WTC11 (cell line): ENCODE data around the gene COQ9.

Source experiments
- JUN ChIP-seq: sonication (generic); formaldehyde crosslinking; IDR thresholded peaks from 2 replicates; pipeline ENCODE4 v1.8.0; 2023; ENCODE audit warnings: mild to moderate bottlenecking, missing genetic modification reagents
- NR2C2 ChIP-seq: sonication (generic); formaldehyde crosslinking; IDR thresholded peaks from 2 replicates; pipeline ENCODE4 v1.8.0; 2022; ENCODE audit warnings: mild to moderate bottlenecking, missing genetic modification reagents
- SMAD3 ChIP-seq: sonication (generic); formaldehyde crosslinking; IDR thresholded peaks from 2 replicates; pipeline ENCODE4 v1.8.0; 2022; ENCODE audit warnings: missing genetic modification reagents, mild to moderate bottlenecking, borderline replicate concordance
- ZNF121 ChIP-seq: sonication (generic); formaldehyde crosslinking; IDR thresholded peaks from 2 replicates; pipeline ENCODE4 v1.8.0; 2023; ENCODE audit warnings: missing genetic modification reagents
- TF ChIP-seq, protein P1 (sequence below): sonication (generic); formaldehyde crosslinking; IDR thresholded peaks from 2 replicates; pipeline ENCODE4 v1.8.0; 2022; ENCODE audit warnings: mild to moderate bottlenecking, missing genetic modification reagents
- TF ChIP-seq, protein P2 (sequence below): fragments of 200-600 bp; IDR thresholded peaks from 2 replicates; pipeline ENCODE4 v1.8.0; 2022; ENCODE audit warnings: antibody characterized with exemption
- TF ChIP-seq, protein P3 (sequence below): sonication (generic); formaldehyde crosslinking; IDR thresholded peaks from 2 replicates; pipeline ENCODE4 v1.8.0; 2023; ENCODE audit warnings: mild to moderate bottlenecking, missing genetic modification reagents
- TF ChIP-seq, protein P4 (sequence below): sonication (generic); formaldehyde crosslinking; conservative IDR thresholded peaks from 2 replicates; pipeline ENCODE4 v1.8.1; 2023; ENCODE audit warnings: mild to moderate bottlenecking, low read depth, missing genetic modification reagents, moderate library complexity
- TF ChIP-seq, protein P5 (sequence below): sonication (generic); formaldehyde crosslinking; IDR thresholded peaks from 2 replicates; pipeline ENCODE4 v1.8.1; 2022; ENCODE audit warnings: low read depth, missing genetic modification reagents, borderline replicate concordance

DNA sequence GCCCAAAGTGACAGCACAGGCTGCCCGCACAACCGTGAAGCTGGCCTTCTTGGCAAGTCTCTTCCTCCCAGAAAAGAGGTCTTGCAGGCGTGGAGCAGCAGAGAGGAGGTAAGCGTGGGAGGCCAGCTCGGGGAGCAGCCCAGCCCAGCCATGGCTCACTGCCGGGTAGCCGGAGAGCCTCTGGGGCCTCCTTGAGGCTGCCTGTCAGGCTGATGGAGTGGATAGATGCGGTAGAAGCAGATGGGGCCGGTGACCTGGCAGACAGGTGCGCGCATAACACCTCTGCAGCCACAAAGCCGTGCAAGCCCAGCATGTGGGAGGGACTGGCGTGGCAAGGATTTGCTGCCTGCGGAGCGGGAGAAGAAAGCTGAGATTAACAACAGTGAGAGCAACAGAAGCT lies 56.1 kb downstream of the COQ9 start:
- TF ChIP-seq, protein P1, sequence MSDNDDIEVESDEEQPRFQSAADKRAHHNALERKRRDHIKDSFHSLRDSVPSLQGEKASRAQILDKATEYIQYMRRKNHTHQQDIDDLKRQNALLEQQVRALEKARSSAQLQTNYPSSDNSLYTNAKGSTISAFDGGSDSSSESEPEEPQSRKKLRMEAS (CRISPR knock-in tag) = no peak
- TF ChIP-seq NR2C2 (CRISPR knock-in tag) (no peak), ZNF121 (CRISPR knock-in tag) (no peak), JUN (CRISPR knock-in tag) (no peak), SMAD3 (CRISPR knock-in tag) (no peak)
- TF ChIP-seq, protein P2, sequence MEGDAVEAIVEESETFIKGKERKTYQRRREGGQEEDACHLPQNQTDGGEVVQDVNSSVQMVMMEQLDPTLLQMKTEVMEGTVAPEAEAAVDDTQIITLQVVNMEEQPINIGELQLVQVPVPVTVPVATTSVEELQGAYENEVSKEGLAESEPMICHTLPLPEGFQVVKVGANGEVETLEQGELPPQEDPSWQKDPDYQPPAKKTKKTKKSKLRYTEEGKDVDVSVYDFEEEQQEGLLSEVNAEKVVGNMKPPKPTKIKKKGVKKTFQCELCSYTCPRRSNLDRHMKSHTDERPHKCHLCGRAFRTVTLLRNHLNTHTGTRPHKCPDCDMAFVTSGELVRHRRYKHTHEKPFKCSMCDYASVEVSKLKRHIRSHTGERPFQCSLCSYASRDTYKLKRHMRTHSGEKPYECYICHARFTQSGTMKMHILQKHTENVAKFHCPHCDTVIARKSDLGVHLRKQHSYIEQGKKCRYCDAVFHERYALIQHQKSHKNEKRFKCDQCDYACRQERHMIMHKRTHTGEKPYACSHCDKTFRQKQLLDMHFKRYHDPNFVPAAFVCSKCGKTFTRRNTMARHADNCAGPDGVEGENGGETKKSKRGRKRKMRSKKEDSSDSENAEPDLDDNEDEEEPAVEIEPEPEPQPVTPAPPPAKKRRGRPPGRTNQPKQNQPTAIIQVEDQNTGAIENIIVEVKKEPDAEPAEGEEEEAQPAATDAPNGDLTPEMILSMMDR = no peak
- TF ChIP-seq, protein P3, sequence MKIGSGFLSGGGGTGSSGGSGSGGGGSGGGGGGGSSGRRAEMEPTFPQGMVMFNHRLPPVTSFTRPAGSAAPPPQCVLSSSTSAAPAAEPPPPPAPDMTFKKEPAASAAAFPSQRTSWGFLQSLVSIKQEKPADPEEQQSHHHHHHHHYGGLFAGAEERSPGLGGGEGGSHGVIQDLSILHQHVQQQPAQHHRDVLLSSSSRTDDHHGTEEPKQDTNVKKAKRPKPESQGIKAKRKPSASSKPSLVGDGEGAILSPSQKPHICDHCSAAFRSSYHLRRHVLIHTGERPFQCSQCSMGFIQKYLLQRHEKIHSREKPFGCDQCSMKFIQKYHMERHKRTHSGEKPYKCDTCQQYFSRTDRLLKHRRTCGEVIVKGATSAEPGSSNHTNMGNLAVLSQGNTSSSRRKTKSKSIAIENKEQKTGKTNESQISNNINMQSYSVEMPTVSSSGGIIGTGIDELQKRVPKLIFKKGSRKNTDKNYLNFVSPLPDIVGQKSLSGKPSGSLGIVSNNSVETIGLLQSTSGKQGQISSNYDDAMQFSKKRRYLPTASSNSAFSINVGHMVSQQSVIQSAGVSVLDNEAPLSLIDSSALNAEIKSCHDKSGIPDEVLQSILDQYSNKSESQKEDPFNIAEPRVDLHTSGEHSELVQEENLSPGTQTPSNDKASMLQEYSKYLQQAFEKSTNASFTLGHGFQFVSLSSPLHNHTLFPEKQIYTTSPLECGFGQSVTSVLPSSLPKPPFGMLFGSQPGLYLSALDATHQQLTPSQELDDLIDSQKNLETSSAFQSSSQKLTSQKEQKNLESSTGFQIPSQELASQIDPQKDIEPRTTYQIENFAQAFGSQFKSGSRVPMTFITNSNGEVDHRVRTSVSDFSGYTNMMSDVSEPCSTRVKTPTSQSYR (CRISPR knock-in tag) = no peak
- TF ChIP-seq, protein P4, sequence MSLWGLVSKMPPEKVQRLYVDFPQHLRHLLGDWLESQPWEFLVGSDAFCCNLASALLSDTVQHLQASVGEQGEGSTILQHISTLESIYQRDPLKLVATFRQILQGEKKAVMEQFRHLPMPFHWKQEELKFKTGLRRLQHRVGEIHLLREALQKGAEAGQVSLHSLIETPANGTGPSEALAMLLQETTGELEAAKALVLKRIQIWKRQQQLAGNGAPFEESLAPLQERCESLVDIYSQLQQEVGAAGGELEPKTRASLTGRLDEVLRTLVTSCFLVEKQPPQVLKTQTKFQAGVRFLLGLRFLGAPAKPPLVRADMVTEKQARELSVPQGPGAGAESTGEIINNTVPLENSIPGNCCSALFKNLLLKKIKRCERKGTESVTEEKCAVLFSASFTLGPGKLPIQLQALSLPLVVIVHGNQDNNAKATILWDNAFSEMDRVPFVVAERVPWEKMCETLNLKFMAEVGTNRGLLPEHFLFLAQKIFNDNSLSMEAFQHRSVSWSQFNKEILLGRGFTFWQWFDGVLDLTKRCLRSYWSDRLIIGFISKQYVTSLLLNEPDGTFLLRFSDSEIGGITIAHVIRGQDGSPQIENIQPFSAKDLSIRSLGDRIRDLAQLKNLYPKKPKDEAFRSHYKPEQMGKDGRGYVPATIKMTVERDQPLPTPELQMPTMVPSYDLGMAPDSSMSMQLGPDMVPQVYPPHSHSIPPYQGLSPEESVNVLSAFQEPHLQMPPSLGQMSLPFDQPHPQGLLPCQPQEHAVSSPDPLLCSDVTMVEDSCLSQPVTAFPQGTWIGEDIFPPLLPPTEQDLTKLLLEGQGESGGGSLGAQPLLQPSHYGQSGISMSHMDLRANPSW (CRISPR knock-in tag) = no peak
- TF ChIP-seq, protein P5, sequence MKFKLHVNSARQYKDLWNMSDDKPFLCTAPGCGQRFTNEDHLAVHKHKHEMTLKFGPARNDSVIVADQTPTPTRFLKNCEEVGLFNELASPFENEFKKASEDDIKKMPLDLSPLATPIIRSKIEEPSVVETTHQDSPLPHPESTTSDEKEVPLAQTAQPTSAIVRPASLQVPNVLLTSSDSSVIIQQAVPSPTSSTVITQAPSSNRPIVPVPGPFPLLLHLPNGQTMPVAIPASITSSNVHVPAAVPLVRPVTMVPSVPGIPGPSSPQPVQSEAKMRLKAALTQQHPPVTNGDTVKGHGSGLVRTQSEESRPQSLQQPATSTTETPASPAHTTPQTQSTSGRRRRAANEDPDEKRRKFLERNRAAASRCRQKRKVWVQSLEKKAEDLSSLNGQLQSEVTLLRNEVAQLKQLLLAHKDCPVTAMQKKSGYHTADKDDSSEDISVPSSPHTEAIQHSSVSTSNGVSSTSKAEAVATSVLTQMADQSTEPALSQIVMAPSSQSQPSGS = no peak
